Suprapubic skin (tissue), 4 donors: Measurements from ENCODE around the gene RNF112. TPM values are rescaled to one million over a fixed set of nuclear protein-coding genes. Genes with fewer than 3 reads are reported as not detected.
"Not testable (repeated sequence)": the region's sequence is repeated elsewhere in the genome, so short reads cannot be mapped to it uniquely, and the experiment has no call there.

Experiments
- DNase-seq, 2 donors: peaks; one replicate each; pipeline ENCODE4 v3.0.0-alpha.2; 2019; ENCODE audit warnings: low spot score in 2 of 2
- H3K27ac ChIP-seq: fragments of 200-600 bp; sonication (generic); one replicate; pipeline ENCODE4 v1.5.1; 2019
- H3K27me3 ChIP-seq: fragments of 200-600 bp; sonication (generic); one replicate; pipeline ENCODE4 v1.5.1; 2019
- H3K36me3 ChIP-seq: fragments of 200-600 bp; sonication (generic); one replicate; pipeline ENCODE4 v1.5.1; 2019
- H3K4me1 ChIP-seq: fragments of 200-600 bp; sonication (generic); one replicate; pipeline ENCODE4 v1.5.1; 2019
- H3K4me3 ChIP-seq: fragments of 200-600 bp; sonication (generic); one replicate; pipeline ENCODE4 v1.5.1; 2019; ENCODE audit warnings: mild to moderate bottlenecking
- H3K9me3 ChIP-seq: fragments of 200-600 bp; sonication (generic); one replicate; pipeline ENCODE4 v1.5.1; 2019
- CTCF ChIP-seq, 2 donors: fragments of 200-600 bp in 1 of 2; fragments of 450-650 bp in 1 of 2; sonication (generic) in 1 of 2; IDR thresholded peaks; one replicate each; pipeline ENCODE4 v1.5.1; 2016 to 2019; ENCODE audit warnings: antibody characterized with exemption in 2 of 2, mild to moderate bottlenecking in 1 of 2, moderate library complexity in 1 of 2
- EP300 ChIP-seq: sonication (generic); formaldehyde crosslinking; IDR thresholded peaks from one replicate; pipeline ENCODE4 v1.6.1; 2017; ENCODE audit warnings: antibody characterized with exemption
- POLR2A ChIP-seq, 2 donors: fragments of 450-650 bp; IDR thresholded peaks; one replicate each; pipeline ENCODE4 v1.6.1; 2017; ENCODE audit warnings: antibody characterized with exemption in 2 of 2, mild to moderate bottlenecking in 2 of 2, moderate library complexity in 2 of 2
- POLR2AphosphoS5 ChIP-seq, 3 donors: sonication (generic); formaldehyde crosslinking; IDR thresholded peaks; one replicate each; pipeline ENCODE4 v1.6.1; 2017; ENCODE audit warnings: antibody characterized with exemption in 3 of 3
- WGBS: methylation state at CpG from one replicate; pipeline ENCODE4 v1.1.5; 2018; 5-methylcytosine and 5-hydroxymethylcytosine counted together
- total RNA-seq, 4 donors: library from RNA; depleted of rRNA; stranded (reverse); fragments of >200 nt; gene quantifications; one replicate each; pipeline ENCODE4 v1.1.0, GENCODE V29; 2016

The RNF112 gene
- total RNA-seq, 4 donors from 2014 or later, result 0.62 to 3.9 (median 1.5) TPM

GRCh38 chr17:19457830-19458271 is 46.8 kb downstream of the RNF112 start:
- Histone ChIP-seq H3K27ac (no peak overlapping the region), H3K36me3 (no peaks in the 10 kb centered on the region), H3K4me1 (peaks cover 20% of the 10 kb centered on the region), H3K4me3 (no peak overlapping the region), H3K9me3 (no peaks in the 10 kb centered on the region), H3K27me3 (no peaks in the 10 kb centered on the region)
- no peak for TF ChIP-seq POLR2A (IDR thresholded peaks at IDR 0.05)
- no peak for TF ChIP-seq CTCF (IDR thresholded peaks at IDR 0.05)
- no peak for TF ChIP-seq EP300
- no peak for TF ChIP-seq POLR2AphosphoS5 (IDR thresholded peaks at IDR 0.05)
- peak in 1 of 2 donors; percentile 52 for DNase-seq
- WGBS, result 83% methylated on average over 5 of the region's 5 CpGs

- H3K9me3 ChIP-seq, H3K36me3 ChIP-seq, H3K4me3 ChIP-seq, DNase-seq, H3K27me3 ChIP-seq, H3K27ac ChIP-seq: not testable (repeated sequence)
- 96% methylated on average over 6 of the region's 6 CpGs for WGBS
- peaks cover 26% of the 10 kb centered on the region for H3K4me1 ChIP-seq
These were observed 47.4 kb downstream of the RNF112 start for GRCh38 chr17:19458481-19458880.

GRCh38 chr17:19459018-19459655 is 48.1 kb downstream of the RNF112 start:
- H3K4me3 ChIP-seq, DNase-seq, H3K27ac ChIP-seq, H3K9me3 ChIP-seq, H3K27me3 ChIP-seq, H3K36me3 ChIP-seq: not testable (repeated sequence)
- H3K4me1 ChIP-seq, result peaks cover 33% of the 10 kb centered on the region
- WGBS, result 88% methylated on average over 1 of the region's 1 CpG

GRCh38 chr17:19460700-19461099 is 49.7 kb downstream of the RNF112 start:
- no peak for DNase-seq
- Histone ChIP-seq H3K4me1 (peaks cover 44% of the 10 kb centered on the region), H3K27ac (no peak overlapping the region), H3K4me3 (no peak overlapping the region), H3K27me3 (no peaks in the 10 kb centered on the region), H3K9me3 (no peaks in the 10 kb centered on the region), H3K36me3 (no peaks in the 10 kb centered on the region)
- TF ChIP-seq POLR2AphosphoS5 (IDR thresholded peaks at IDR 0.05) (no peak), POLR2A (IDR thresholded peaks at IDR 0.05) (no peak), EP300 (no peak), CTCF (IDR thresholded peaks at IDR 0.05) (no peak)
- 68% methylated on average over 3 of the region's 3 CpGs for WGBS

- no peak overlapping the region for H3K4me3 ChIP-seq
- H3K9me3 ChIP-seq, result no peaks in the 10 kb centered on the region
- peaks cover 46% of the 10 kb centered on the region for H3K4me1 ChIP-seq
- H3K27ac ChIP-seq, result no peak overlapping the region
- TF ChIP-seq EP300 (no peak), CTCF (IDR thresholded peaks at IDR 0.05) (no peak), POLR2A (IDR thresholded peaks at IDR 0.05) (no peak)
- DNase-seq, result no peak
- H3K27me3 ChIP-seq, result no peaks in the 10 kb centered on the region
- H3K36me3 ChIP-seq, result no peaks in the 10 kb centered on the region
These were observed 50.1 kb downstream of the RNF112 start for GRCh38 chr17:19461116-19461515.

- TF ChIP-seq CTCF (IDR thresholded peaks at IDR 0.05) (no peak), POLR2AphosphoS5 (IDR thresholded peaks at IDR 0.05) (no peak), EP300 (no peak), POLR2A (IDR thresholded peaks at IDR 0.05) (no peak)
- Histone ChIP-seq H3K36me3 (no peaks in the 10 kb centered on the region), H3K27me3 (no peaks in the 10 kb centered on the region), H3K27ac (no peak overlapping the region), H3K4me1 (peaks cover 46% of the 10 kb centered on the region), H3K4me3 (no peak overlapping the region), H3K9me3 (no peaks in the 10 kb centered on the region)
- DNase-seq, result peak in 1 of 2 donors; percentile 24
- WGBS, result 98% methylated on average over 4 of the region's 4 CpGs
These were observed 50.6 kb downstream of the RNF112 start for GRCh38 chr17:19461681-19462080.

GRCh38 chr17:19462456-19463035 is 51.5 kb downstream of the RNF112 start:
- H3K36me3 ChIP-seq, H3K4me3 ChIP-seq, H3K9me3 ChIP-seq, H3K27me3 ChIP-seq: not testable (repeated sequence)
- Histone ChIP-seq H3K27ac (peak overlapping the region; percentile 19), H3K4me1 (peaks cover 46% of the 10 kb centered on the region)
- peak in 1 of 2 donors; percentile 13 for DNase-seq
- 92% methylated on average over 7 of the region's 7 CpGs for WGBS
